IMR-90 (cell line): ENCODE results near the gene NIPAL3.

ENCODE experiments used
- MAZ ChIP-seq: IDR thresholded peaks from 2 replicates; pipeline ENCODE4 v1.6.1; 2012; ENCODE audit warnings: low read depth, mild to moderate bottlenecking, low read length, improper control_type of control experiment, moderate library complexity, borderline replicate concordance
- POLR2A ChIP-seq: IDR thresholded peaks from 2 replicates; pipeline ENCODE4 v1.6.1; 2012; ENCODE audit warnings: mild to moderate bottlenecking, low read depth, low read length
- RAD21 ChIP-seq: IDR thresholded peaks from 2 replicates; pipeline ENCODE4 v1.6.1; 2012; ENCODE audit warnings: low read length, improper control_type of control experiment
- RCOR1 ChIP-seq: IDR thresholded peaks from 2 replicates; pipeline ENCODE4 v1.6.1; 2012; ENCODE audit warnings: mild to moderate bottlenecking, low read length, improper control_type of control experiment; ENCODE audit not compliant: insufficient replicate concordance
- TF ChIP-seq, protein P1 (sequence below): conservative IDR thresholded peaks from 2 replicates; pipeline ENCODE4 v1.5.1; 2012; ENCODE audit warnings: mild to moderate bottlenecking, low read depth, low read length, improper control_type of control experiment

DNA sequence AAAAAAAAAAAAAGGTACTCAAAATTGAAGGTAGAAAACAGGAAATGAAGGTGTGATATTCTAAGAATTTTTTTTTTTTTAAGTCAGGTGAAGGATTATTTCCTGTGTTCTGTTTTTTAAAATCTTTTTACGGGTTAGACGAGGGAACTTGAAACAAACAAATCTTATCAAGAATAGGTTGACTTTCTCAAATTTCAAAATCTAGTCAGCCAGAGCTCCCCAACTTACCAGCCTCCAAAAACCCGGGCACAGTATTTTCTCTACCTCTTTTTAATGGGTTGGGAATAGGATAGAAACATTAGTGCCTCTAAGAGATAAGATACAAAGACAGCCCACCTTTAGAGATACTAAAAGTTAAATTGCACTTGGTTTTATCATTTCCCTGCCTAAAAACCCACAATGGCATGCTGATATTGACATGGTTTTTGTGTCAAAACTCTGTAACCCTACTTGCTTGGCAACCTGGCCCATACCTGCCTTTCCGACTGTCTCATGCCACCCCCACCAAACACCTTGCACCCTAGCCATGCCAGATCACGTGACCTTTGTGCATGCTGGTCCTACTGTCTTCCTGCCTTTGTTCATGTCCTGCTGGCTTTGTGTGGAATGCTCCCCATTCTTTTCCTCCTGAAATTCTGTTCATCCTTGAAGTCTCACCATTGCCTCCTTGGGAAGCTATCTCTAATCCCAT, 91.2 kb downstream of the NIPAL3 start:
- TF ChIP-seq, protein P1, sequence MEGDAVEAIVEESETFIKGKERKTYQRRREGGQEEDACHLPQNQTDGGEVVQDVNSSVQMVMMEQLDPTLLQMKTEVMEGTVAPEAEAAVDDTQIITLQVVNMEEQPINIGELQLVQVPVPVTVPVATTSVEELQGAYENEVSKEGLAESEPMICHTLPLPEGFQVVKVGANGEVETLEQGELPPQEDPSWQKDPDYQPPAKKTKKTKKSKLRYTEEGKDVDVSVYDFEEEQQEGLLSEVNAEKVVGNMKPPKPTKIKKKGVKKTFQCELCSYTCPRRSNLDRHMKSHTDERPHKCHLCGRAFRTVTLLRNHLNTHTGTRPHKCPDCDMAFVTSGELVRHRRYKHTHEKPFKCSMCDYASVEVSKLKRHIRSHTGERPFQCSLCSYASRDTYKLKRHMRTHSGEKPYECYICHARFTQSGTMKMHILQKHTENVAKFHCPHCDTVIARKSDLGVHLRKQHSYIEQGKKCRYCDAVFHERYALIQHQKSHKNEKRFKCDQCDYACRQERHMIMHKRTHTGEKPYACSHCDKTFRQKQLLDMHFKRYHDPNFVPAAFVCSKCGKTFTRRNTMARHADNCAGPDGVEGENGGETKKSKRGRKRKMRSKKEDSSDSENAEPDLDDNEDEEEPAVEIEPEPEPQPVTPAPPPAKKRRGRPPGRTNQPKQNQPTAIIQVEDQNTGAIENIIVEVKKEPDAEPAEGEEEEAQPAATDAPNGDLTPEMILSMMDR: no peak
- no peak for TF ChIP-seq MAZ
- TF ChIP-seq RCOR1: no peak
- TF ChIP-seq RAD21: no peak
- TF ChIP-seq POLR2A: no peak
